Memory B cell (primary cell): ENCODE measurements around the gene NAA40.

Source experiments
- ATAC-seq: fragments of 150-1000 bp; cut with Tn5 transposase; 2 replicates; pipeline ENCODE4 v1.10.0; 2021; ENCODE audit warnings: low read depth, mild to moderate bottlenecking, moderate library complexity
- DNase-seq, 2 donors: peaks; one replicate each; pipeline ENCODE4 v3.0.0; 2022; ENCODE audit warnings: low spot score in 2 of 2
- H3K27ac Mint-ChIP-seq: one replicate; pipeline ENCODE4 v1.8.0; 2022; ENCODE audit warnings: mild to moderate bottlenecking, moderate library complexity, mixed read lengths
- H3K27me3 Mint-ChIP-seq: one replicate; pipeline ENCODE4 v1.8.0; 2022; ENCODE audit warnings: mixed read lengths
- H3K36me3 Mint-ChIP-seq: one replicate; pipeline ENCODE4 v1.8.0; 2022; ENCODE audit warnings: mild to moderate bottlenecking, mixed read lengths
- H3K4me1 Mint-ChIP-seq: one replicate; pipeline ENCODE4 v1.8.0; 2022; ENCODE audit warnings: mixed read lengths
- H3K4me3 Mint-ChIP-seq: one replicate; pipeline ENCODE4 v1.8.0; 2022; ENCODE audit warnings: mild to moderate bottlenecking, moderate library complexity, mixed read lengths
- H3K9me3 Mint-ChIP-seq: one replicate; pipeline ENCODE4 v1.8.0; 2022; ENCODE audit warnings: mixed read lengths

The NAA40 gene

DNA sequence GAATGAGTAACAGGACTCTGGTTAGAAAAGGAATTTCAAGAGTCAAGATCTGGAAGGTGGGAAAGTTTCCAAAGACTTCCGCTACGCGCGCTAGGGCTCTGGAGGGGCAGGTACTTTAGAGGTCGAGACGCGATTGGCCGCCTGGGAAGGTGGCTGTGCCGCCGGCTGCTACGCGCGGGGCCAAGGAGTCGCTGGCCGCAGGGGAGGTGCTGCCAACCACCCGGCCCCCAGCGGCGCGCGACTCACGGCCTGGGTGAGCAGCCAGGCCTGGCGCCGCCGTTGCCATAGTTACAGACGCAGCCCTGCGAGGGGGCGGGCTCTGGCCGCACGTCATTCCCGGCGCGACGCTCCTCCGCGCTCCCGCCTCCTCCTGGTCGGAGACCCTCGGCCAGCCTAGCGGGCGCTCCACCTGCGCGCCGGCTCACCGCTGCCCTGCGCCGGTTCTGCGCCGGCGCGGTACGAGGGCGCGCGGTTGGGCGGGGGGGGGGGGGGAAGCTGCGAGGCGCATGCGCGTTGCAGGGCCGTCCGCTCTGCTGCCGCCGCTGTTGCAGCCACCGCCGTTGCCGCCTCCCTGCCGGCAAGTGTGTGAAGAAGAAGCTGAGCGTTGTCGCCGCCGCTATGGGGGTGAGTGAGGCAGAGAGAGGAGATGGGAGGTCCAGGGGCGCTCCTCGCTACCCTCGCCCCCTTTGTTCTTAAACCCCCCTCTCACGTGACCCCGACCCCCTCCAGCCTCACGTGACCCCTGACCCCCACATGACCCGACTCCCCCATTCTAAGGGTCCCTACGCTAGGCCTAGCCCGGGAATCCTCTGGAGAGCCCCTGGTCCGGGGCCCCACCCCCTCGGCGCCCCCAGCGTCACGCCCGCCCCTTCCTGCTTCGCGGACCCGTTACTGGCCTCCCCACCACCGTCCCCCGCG lies at the start of gene NAA40:
TSS of gene NAA40 (plus strand) at position 524 of the 918 bp plus-strand sequence. CDS start at position 619, 95 bp downstream.
- Mint-ChIP-seq H3K27me3 (no peaks in the 10 kb centered on the region), H3K4me3 (peak within 1 kb of the TSS; percentile 95), H3K9me3 (no peaks in the 10 kb centered on the region), H3K4me1 (peaks cover 24% of the 10 kb centered on the region), H3K36me3 (peaks cover 2% of the 10 kb centered on the region), H3K27ac (peak within 1 kb of the TSS; percentile 85)
- ATAC-seq: peak; percentile 87
- peak; percentile 84 to 92 for DNase-seq

DNA sequence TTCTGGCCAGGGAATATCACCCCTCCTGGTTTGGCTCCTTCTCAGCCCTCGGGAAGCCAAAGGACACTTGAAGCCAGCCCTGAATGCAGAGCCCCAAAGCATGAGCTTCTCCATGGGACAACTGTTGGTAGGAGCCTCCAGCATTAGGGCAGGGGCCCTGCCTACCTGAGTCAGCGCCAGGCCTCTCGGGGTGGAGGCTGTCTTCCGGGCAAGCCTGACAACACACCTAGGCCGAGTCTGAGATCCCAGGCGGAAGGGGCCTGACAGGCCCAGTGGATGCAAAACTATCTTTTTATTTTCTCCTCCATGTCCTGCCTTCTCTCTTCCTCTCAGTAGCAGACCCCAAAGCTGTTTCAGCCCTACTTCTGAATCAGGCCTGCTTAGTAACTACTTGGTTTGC lies 49.5 kb upstream of the NAA40 start:
- H3K4me3 Mint-ChIP-seq: peak overlapping the region; percentile 96
- peaks cover 6% of the 10 kb centered on the region for H3K36me3 Mint-ChIP-seq
- peak overlapping the region; percentile 72 for H3K27ac Mint-ChIP-seq
- H3K4me1 Mint-ChIP-seq: peaks cover 47% of the 10 kb centered on the region
- no peaks in the 10 kb centered on the region for H3K27me3 Mint-ChIP-seq
- ATAC-seq: no peak
- H3K9me3 Mint-ChIP-seq: no peaks in the 10 kb centered on the region
- DNase-seq: no peak

DNA sequence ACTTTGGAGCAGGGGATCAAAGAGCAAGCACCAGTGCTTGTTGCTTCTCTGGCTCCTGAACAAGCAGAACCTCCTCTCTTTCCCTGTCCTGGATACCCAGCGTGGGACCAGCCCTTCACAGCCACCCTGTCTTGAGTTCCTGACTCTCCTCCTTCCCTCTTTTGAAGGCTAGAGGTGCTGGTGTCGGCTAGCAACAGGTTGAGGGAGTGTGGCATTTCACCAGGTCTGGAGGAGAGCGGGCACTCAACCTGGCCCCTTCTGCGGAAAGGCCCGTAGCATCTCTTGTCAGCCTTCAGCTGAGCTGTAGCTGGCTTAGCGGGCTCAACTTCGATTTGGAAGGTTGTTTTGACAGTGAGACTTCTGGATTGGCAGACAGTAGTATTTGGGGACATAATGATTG lies 48.4 kb upstream of the NAA40 start:
- ATAC-seq (no peak), DNase-seq (no peak)
- Mint-ChIP-seq H3K27me3 (no peaks in the 10 kb centered on the region), H3K27ac (peak overlapping the region; percentile 31), H3K9me3 (no peaks in the 10 kb centered on the region), H3K4me3 (no peak overlapping the region), H3K4me1 (peaks cover 44% of the 10 kb centered on the region), H3K36me3 (peaks cover 8% of the 10 kb centered on the region)

DNA sequence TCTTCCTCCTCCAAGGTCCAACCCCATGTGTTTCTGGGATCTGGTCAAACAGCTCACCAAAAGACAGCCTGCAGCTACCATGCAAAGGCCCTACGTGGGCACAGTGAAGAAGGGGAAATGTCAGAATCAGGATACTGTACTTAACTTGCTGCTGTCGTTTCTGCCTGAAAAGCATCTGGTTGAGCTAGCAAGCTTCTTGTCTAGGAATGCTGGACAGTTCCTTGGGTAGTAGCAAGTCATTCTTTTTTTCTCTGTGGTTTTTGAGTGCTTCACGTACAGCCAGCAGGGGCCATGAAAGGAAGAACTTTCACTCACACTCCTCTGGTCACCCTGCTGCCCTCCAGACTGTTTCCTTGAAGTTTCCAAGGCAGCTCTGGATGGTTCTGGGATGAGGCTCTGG lies 46.6 kb upstream of the NAA40 start:
- H3K4me1 Mint-ChIP-seq: peaks cover 49% of the 10 kb centered on the region
- ATAC-seq (no peak), DNase-seq (no peak)
- no peak overlapping the region for H3K4me3 Mint-ChIP-seq
- H3K36me3 Mint-ChIP-seq: peaks cover 16% of the 10 kb centered on the region
- peak overlapping the region; percentile 41 for H3K27ac Mint-ChIP-seq
- H3K9me3 Mint-ChIP-seq: no peaks in the 10 kb centered on the region
- H3K27me3 Mint-ChIP-seq: no peaks in the 10 kb centered on the region

DNA sequence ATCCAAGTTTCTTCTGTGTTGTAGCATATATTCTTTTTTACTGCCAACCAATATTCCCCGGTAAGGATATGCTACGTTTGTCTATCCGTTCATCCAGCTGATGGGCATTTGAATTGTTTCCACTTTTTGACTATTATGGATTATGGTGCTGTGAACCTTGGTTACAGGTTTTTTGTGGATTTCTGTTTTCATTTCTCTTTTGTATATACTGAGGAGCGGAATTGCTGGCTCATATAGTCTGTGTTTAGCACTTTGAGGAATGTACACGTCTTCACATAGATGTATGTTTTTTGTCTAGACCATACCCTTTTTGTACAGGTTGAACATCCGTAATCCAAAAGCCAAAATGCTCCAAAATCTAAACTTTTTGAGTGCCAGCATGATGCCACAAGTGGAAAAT lies 45.4 kb upstream of the NAA40 start:
- DNase-seq: no peak
- Mint-ChIP-seq H3K27me3 (no peaks in the 10 kb centered on the region), H3K27ac (no peak overlapping the region), H3K36me3 (peaks cover 21% of the 10 kb centered on the region), H3K9me3 (no peaks in the 10 kb centered on the region), H3K4me1 (peaks cover 40% of the 10 kb centered on the region), H3K4me3 (no peak overlapping the region)
- ATAC-seq: no peak

DNA sequence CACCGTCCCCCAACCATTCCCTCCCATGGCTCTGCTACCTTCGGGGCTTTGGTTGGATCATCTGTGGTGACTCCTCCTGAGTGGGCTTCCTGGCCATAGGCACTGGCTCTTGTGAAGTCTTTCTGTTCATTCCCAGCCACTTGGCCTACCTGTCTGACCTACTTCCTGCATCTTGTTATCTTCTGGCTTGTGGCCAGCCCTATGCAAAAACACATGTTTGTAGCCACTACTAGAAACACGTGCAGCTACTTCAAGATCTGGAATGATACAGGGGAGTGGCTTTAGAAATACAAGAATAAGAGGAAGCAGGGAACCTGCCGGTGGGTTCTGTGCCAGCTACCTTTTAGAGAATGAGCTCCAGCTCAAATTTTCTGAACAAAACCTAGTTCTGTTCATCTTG lies 42.7 kb upstream of the NAA40 start:
- ATAC-seq (no peak), DNase-seq (no peak)
- Mint-ChIP-seq H3K36me3 (peaks cover 35% of the 10 kb centered on the region), H3K27ac (no peak overlapping the region), H3K9me3 (no peaks in the 10 kb centered on the region), H3K27me3 (no peaks in the 10 kb centered on the region), H3K4me3 (no peak overlapping the region), H3K4me1 (peaks cover 20% of the 10 kb centered on the region)

DNA sequence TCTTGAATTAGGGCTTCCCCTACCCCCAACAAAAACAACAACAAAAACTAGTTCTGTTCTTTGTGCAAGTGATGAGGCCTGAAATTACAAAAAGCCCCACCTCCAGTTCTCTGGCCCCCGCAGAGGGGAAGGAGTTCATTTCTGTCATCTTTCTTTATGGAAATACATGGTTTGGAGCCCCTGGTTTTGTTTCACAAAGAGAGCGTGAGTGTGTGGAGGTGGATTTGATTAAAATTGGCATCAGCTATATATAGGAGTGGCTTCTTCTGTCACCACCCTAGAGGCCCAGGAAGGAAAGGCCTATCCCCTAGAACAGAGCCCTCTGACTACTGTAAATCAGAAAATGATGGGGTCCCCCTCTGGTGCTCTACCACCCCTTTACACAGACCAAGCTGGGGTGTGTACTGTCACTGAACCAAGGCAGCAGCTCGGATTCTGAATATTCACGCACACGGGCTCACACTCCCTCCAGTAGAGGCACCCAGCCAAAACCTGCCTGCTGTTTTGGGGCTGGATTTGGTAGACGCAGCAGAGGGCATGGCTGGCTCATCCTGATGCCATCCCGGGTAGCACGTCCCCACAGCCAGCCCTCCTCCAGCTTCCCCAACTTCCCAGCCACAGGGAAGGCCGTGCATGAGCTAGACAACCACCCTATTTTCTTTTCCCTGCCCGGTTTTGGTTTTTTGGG lies 41.2 kb upstream of the NAA40 start:
- Mint-ChIP-seq H3K27ac (no peak overlapping the region), H3K4me1 (peaks cover 17% of the 10 kb centered on the region), H3K4me3 (no peak overlapping the region), H3K27me3 (no peaks in the 10 kb centered on the region), H3K36me3 (peaks cover 46% of the 10 kb centered on the region), H3K9me3 (no peaks in the 10 kb centered on the region)
- ATAC-seq (no peak), DNase-seq (no peak)

DNA sequence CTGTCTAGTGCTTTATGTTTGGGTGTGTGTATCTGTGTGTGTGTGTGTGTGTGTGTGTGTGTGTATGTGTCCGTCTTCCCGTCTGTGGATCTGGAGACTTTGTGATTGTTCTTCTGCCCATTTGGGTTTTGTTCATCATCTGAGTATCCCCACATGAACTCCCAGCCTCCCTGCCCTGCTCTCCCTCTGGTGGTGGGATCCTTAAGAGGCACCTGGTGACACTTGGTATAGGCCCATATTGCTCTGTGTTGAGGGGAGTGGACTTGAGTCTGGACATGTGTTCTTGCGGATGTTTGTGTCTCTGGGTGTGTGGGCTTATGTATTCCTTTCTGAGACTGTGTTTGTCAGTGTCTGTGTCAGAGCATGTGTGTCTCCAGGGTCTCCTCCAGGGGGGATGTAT lies 37.1 kb upstream of the NAA40 start:
- ATAC-seq: no peak
- H3K4me3 Mint-ChIP-seq: no peak overlapping the region
- peaks cover 56% of the 10 kb centered on the region for H3K36me3 Mint-ChIP-seq
- H3K27ac Mint-ChIP-seq: no peak overlapping the region
- DNase-seq: no peak
- H3K4me1 Mint-ChIP-seq: peaks cover 5% of the 10 kb centered on the region
- H3K9me3 Mint-ChIP-seq: no peaks in the 10 kb centered on the region
- H3K27me3 Mint-ChIP-seq: no peaks in the 10 kb centered on the region

DNA sequence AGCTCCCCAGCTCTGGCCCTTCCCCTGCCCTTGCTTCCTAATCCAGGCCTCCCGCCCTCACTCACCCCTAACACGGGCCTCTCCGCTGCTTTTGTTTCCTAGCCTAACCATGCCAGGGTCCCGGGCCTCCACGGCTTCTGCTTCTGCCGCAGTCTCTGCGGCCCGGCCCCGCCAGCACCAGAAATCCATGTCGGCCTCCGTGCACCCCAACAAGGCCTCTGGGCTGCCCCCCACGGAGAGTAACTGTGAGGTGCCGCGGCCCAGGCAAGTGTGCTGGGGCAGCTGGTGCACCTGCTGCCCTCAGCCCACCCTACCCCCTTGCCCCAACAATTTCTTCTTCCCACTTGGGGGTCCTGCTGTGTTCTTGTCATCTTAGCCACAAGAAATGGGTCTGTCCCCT lies 34.9 kb upstream of the NAA40 start:
- H3K4me1 Mint-ChIP-seq: peaks cover 5% of the 10 kb centered on the region
- H3K27ac Mint-ChIP-seq: no peak overlapping the region
- DNase-seq (no peak), ATAC-seq (no peak)
- no peaks in the 10 kb centered on the region for H3K9me3 Mint-ChIP-seq
- H3K4me3 Mint-ChIP-seq: no peak overlapping the region
- H3K27me3 Mint-ChIP-seq: no peaks in the 10 kb centered on the region
- peaks cover 53% of the 10 kb centered on the region for H3K36me3 Mint-ChIP-seq

DNA sequence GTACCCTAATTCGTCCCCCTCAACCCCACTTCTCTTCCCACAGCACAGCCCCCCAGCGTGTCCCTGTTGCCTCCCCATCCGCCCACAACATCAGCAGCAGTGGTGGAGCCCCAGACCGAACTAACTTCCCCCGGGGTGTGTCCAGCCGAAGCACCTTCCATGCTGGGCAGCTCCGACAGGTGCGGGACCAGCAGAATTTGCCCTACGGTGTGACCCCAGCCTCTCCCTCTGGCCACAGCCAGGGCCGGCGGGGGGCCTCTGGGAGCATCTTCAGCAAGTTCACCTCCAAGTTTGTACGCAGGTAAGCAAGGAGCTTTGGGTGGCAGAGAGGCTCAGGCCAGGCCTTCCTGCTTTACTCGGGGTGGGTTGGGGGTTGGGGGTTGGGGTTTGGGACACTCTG lies 34.1 kb upstream of the NAA40 start:
- ATAC-seq (no peak), DNase-seq (no peak)
- Mint-ChIP-seq H3K4me3 (no peak overlapping the region), H3K36me3 (peaks cover 47% of the 10 kb centered on the region), H3K9me3 (no peaks in the 10 kb centered on the region), H3K27ac (no peak overlapping the region), H3K4me1 (peaks cover 5% of the 10 kb centered on the region), H3K27me3 (no peaks in the 10 kb centered on the region)

DNA sequence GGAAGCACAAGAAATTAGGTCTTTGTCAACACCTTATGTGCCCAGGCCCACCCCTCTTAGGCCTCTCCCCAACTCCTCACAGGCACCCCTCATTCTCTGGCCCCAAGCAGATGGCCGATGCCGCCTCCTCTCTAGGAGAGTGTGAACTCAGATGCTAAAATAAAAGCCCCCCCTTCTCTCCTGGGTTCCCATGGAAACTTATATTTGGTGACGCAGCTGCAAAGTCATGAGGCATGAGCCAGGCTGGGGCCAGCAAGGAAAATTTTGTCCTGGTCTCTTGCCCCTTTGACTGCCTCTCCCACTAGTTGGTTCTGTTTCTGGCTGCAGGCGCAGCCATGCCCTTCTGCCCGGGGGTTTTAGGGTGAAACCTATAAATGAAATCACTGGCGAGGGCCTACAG lies 33.6 kb upstream of the NAA40 start:
- Mint-ChIP-seq H3K27ac (no peak overlapping the region), H3K4me3 (no peak overlapping the region), H3K9me3 (no peaks in the 10 kb centered on the region), H3K36me3 (peaks cover 48% of the 10 kb centered on the region), H3K4me1 (peaks cover 5% of the 10 kb centered on the region), H3K27me3 (no peaks in the 10 kb centered on the region)
- ATAC-seq (no peak), DNase-seq (no peak)

DNA sequence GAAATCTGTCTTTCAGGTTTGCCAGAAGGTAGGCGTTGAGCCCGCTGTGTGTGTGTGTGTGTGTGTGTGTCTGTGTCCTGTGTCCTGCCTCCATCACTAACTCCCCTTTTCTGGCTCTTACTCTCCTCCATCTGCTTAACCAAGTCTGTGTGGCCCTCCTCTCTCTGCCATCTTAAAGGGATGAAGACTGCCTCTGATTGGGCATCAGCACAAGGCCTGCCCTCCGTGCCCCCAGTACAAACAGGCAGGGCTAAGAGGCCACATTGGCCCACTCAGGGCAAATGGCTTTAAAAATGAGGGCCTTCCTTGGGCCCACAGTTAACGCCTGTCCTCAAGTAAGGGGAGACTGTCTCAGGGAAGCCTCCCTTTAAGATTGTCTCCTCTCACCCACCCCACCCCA lies 32.7 kb upstream of the NAA40 start:
- no peak overlapping the region for H3K27ac Mint-ChIP-seq

DNA sequence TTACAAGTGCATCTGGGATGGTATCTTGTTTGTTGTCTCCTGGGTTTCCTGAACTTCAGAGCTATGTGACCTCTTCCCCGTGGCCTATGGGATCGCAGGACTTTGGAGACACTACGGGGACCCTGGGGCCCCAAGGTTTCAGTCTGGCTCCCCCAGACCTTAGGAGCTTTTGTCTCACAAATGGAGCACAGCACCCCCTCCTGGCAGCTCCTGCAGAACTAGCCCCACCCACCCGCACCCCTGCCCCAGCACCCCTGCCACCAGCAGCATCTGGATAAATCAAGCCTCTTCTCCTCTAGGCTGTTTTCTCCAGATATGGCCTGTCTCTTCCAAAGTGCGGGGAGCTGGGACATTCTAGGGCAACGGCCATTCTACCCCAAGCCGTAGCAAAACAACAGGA lies 32.2 kb upstream of the NAA40 start:
- Mint-ChIP-seq H3K27me3 (no peaks in the 10 kb centered on the region), H3K9me3 (no peaks in the 10 kb centered on the region), H3K36me3 (peaks cover 41% of the 10 kb centered on the region), H3K27ac (no peak overlapping the region), H3K4me3 (no peak overlapping the region), H3K4me1 (peaks cover 2% of the 10 kb centered on the region)
- ATAC-seq (peak; percentile 56), DNase-seq (no peak)

More for the DNA sequence above, 32.7 kb upstream of the NAA40 start:
- H3K27me3 Mint-ChIP-seq: no peaks in the 10 kb centered on the region
- H3K9me3 Mint-ChIP-seq: no peaks in the 10 kb centered on the region
- H3K4me3 Mint-ChIP-seq: no peak overlapping the region
- ATAC-seq: no peak
- peaks cover 46% of the 10 kb centered on the region for H3K36me3 Mint-ChIP-seq
- no peak for DNase-seq
- H3K4me1 Mint-ChIP-seq: peaks cover 5% of the 10 kb centered on the region

DNA sequence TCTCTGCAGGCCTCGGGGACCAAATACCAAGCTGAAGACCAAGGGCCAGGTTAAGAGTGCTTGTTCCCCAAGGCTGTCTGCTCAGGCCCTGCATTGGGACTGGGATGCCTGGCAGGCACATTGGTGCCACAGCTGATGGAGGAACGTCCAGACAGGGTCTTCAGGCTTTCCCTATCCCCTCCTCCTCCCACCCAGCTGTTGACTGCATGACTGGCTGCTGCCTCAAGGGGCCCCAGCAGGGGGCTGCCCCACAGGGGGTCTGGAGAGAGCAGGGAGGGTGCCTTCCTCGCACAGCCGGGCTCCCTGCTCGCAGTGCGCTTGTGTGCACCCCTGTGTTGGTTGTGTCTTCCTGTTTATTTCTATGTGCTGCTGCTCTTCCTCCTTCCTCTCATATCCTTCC lies 31.7 kb upstream of the NAA40 start:
- H3K27me3 Mint-ChIP-seq: no peaks in the 10 kb centered on the region
- H3K4me1 Mint-ChIP-seq: no peaks in the 10 kb centered on the region
- peaks cover 38% of the 10 kb centered on the region for H3K36me3 Mint-ChIP-seq
- DNase-seq (no peak), ATAC-seq (no peak)
- no peak overlapping the region for H3K27ac Mint-ChIP-seq
- H3K9me3 Mint-ChIP-seq: no peaks in the 10 kb centered on the region
- no peak overlapping the region for H3K4me3 Mint-ChIP-seq
